ENCODE data around the gene RTRAF. TPM values are rescaled to one million over a fixed set of nuclear protein-coding genes. Genes with fewer than 3 reads are reported as not detected.

The RTRAF gene
- polyA plus RNA-seq, 1 of the 3 experiments (the other 2 are of a cell fraction), result 43.6 TPM

DNA sequence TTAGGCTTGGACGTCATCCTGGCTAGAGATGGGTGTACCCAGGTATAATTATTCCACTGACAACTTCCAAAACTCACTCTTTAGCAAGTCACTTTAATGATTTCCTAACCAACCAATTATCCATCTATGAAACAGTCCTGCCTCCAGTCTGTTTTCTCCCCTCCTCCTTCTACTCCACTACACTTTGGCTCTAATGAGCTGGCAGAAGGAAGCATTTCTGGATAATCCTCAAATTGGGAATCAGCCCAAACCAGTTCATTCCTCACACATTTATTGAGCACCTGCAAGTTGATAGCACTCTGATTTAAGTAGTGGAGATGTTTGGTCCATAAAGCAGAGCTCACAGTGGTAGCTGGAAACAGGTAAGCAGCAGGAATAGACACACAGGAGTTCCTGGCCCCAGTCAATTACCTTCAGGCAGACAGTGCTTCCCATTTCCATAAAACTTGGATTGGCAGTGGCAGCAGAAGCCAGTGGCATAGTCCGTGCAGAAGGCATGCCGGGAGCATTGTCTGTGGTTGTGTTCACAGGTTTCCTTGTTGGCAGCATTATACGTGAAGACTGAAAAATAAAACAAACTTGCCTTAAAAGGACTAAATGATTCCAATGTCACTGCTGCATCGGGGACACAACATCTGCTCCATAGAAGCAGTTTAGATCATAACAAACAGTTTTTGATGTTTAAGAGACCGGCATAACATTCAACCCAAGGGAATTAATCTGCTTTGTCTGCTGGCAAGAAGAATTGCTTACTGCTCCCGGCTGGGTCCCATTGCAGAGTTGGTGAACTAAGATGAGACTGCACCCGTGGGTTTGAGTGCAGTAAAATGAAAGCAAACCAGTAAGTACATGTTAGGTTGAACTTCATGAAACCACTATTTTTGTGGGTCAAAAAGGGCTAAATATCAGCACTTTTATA, 53.3 kb downstream of the RTRAF start:
- no peak overlapping the region for H3K4me3 ChIP-seq (ENCODE audit: low read depth in 2 of 2, low read length in 1 of 2)
- H3K4me2 ChIP-seq, result no peak overlapping the region
- ChIA-PET CTCF (interaction anchor here (0.6 to 4.8 kb wide), 9 partner anchors 9 to 633 kb away, joined by 3 to 45 read pairs (median 4); partner anchors contain the start of gene NID2), POLR2A (no interaction called here)
- no peaks in the 10 kb centered on the region for H3K9me3 ChIP-seq
- DNase-seq, result no peak
- no peaks in the 10 kb centered on the region for H3K27me3 ChIP-seq (ENCODE audit: insufficient read depth)
- peaks cover 9% of the 10 kb centered on the region for H3F3A ChIP-seq (replicated peaks; ENCODE audit: insufficient read depth)
- 76% methylated on average over 8 of the region's 8 CpGs for WGBS (ENCODE audit: low lambda C conversion rate)
- H3K9me2 ChIP-seq, result no peaks in the 10 kb centered on the region
- H3K36me3 ChIP-seq (replicated peaks in 1 of 2; ENCODE audit: control insufficient read depth in 1 of 2, insufficient read depth in 2 of 2, low read length in 1 of 2), result peaks cover 0 to 34% of the 10 kb centered on the region in 2 experiments
- H2AFZ ChIP-seq (ENCODE audit: low read depth), result no peak overlapping the region
- H3K27ac ChIP-seq (ENCODE audit: low read depth in 2 of 2, low read length in 1 of 2), result no peak overlapping the region
- peaks cover 30% of the 10 kb centered on the region for H3K79me2 ChIP-seq (ENCODE audit: insufficient read depth)
- TF ChIP-seq SIN3A (IDR thresholded peaks at IDR 0.05; ENCODE audit: borderline replicate concordance, low read depth, low read length), result no peak
- TF ChIP-seq IRF3 (IDR thresholded peaks at IDR 0.05; ENCODE audit: low read depth, low read length), result no peak
- TF ChIP-seq, protein P1, sequence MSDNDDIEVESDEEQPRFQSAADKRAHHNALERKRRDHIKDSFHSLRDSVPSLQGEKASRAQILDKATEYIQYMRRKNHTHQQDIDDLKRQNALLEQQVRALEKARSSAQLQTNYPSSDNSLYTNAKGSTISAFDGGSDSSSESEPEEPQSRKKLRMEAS (IDR thresholded peaks at IDR 0.05; ENCODE audit: low read depth), result no peak
- TF ChIP-seq POLR2AphosphoS5 (IDR thresholded peaks at IDR 0.05; ENCODE audit: low read depth, low read length), result no peak
- no peak for TF ChIP-seq REST (IDR thresholded peaks at IDR 0.05; ENCODE audit: low read depth, low read length)
- TF ChIP-seq, protein P2, sequence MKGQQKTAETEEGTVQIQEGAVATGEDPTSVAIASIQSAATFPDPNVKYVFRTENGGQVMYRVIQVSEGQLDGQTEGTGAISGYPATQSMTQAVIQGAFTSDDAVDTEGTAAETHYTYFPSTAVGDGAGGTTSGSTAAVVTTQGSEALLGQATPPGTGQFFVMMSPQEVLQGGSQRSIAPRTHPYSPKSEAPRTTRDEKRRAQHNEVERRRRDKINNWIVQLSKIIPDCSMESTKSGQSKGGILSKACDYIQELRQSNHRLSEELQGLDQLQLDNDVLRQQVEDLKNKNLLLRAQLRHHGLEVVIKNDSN (IDR thresholded peaks at IDR 0.05; ENCODE audit: borderline replicate concordance, low read depth), result no peak
- no peak for TF ChIP-seq GABPA (IDR thresholded peaks at IDR 0.05; ENCODE audit: low read depth)
- TF ChIP-seq CHD2 (IDR thresholded peaks at IDR 0.05; ENCODE audit: low read length, partially characterized antibody), result no peak
- TF ChIP-seq EP300 (IDR thresholded peaks at IDR 0.05; ENCODE audit: borderline replicate concordance in 1 of 2, low read depth in 1 of 2, low read length in 1 of 2), result no peak
- no peak for TF ChIP-seq NFIC (IDR thresholded peaks at IDR 0.05; ENCODE audit: borderline replicate concordance)
- TF ChIP-seq ZBTB33 (IDR thresholded peaks at IDR 0.05; ENCODE audit: borderline replicate concordance, low read depth), result no peak
- TF ChIP-seq, protein P3, sequence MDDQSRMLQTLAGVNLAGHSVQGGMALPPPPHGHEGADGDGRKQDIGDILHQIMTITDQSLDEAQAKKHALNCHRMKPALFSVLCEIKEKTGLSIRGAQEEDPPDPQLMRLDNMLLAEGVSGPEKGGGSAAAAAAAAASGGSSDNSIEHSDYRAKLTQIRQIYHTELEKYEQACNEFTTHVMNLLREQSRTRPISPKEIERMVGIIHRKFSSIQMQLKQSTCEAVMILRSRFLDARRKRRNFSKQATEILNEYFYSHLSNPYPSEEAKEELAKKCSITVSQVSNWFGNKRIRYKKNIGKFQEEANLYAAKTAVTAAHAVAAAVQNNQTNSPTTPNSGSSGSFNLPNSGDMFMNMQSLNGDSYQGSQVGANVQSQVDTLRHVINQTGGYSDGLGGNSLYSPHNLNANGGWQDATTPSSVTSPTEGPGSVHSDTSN (IDR thresholded peaks at IDR 0.05), result no peak
- TF ChIP-seq, protein P4, sequence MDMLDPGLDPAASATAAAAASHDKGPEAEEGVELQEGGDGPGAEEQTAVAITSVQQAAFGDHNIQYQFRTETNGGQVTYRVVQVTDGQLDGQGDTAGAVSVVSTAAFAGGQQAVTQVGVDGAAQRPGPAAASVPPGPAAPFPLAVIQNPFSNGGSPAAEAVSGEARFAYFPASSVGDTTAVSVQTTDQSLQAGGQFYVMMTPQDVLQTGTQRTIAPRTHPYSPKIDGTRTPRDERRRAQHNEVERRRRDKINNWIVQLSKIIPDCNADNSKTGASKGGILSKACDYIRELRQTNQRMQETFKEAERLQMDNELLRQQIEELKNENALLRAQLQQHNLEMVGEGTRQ (IDR thresholded peaks at IDR 0.05; ENCODE audit: borderline replicate concordance, low read depth, low read length), result no peak
- no peak for TF ChIP-seq YY1 (IDR thresholded peaks at IDR 0.05; ENCODE audit: low read depth)
- TF ChIP-seq RFX5 (IDR thresholded peaks at IDR 0.05; ENCODE audit: low read length), result no peak
- no peak for TF ChIP-seq ELF1 (IDR thresholded peaks at IDR 0.05)
- TF ChIP-seq EZH2phosphoT487 (IDR thresholded peaks at IDR 0.05; ENCODE audit: borderline replicate concordance, low read depth), result no peak
- TF ChIP-seq MXI1 (IDR thresholded peaks at IDR 0.05; ENCODE audit: low read depth, low read length), result no peak
- no peak for TF ChIP-seq FOXJ3 (CRISPR knock-in tag; IDR thresholded peaks at IDR 0.05)
- TF ChIP-seq FOSL2 (IDR thresholded peaks at IDR 0.05; ENCODE audit: borderline replicate concordance, low read depth), result no peak
- H3K4me1 ChIP-seq (ENCODE audit: control insufficient read depth in 1 of 2, insufficient read depth in 2 of 2, low read depth in 1 of 2, low read length in 1 of 2), result peaks cover 0 to 20% of the 10 kb centered on the region in 2 experiments; a peak in 3 of 4 replicates
- H4K20me1 ChIP-seq (ENCODE audit: insufficient read depth), result no peaks in the 10 kb centered on the region
- H3K9ac ChIP-seq, result no peak overlapping the region

All from SK-N-SH (cell line).